WTC11 (cell line): ENCODE results near the gene TOP2B. TPM values are rescaled to one million over a fixed set of nuclear protein-coding genes. Genes with fewer than 3 reads are reported as not detected.

Source experiments
- ATAC-seq: fragments of 200-7000 bp; cut with Tn5 transposase; 2 replicates; pipeline ENCODE4 v1.10.0; 2021; ENCODE audit warnings: mild to moderate bottlenecking, moderate library complexity
- CTCF ChIA-PET: fragments of 300-600 bp; sonication (Branson Sonifier 250); formaldehyde crosslinking; loops from one replicate; lab custom pipeline; 2021; ENCODE audit warnings: antibody characterized with exemption; lab: Charles Lee
- POLR2A ChIA-PET: fragments of 350-600 bp; sonication (Branson Sonifier 250); formaldehyde crosslinking; loops from one replicate; lab custom pipeline; 2021; ENCODE audit warnings: antibody characterized with exemption; lab: Charles Lee
- DNase-seq: peaks from one replicate; pipeline ENCODE4 v3.0.0; 2021; ENCODE audit warnings: low spot score
- H3K27ac Mint-ChIP-seq: 2 replicates; pipeline ENCODE4 v1.8.0; 2021; ENCODE audit warnings: mixed read lengths
- H3K27me3 Mint-ChIP-seq: 2 replicates; pipeline ENCODE4 v1.8.0; 2021; ENCODE audit warnings: low read depth, mild to moderate bottlenecking, moderate library complexity, mixed read lengths
- H3K36me3 Mint-ChIP-seq: 2 replicates; pipeline ENCODE4 v1.8.0; 2021; ENCODE audit warnings: mixed read lengths
- H3K4me1 Mint-ChIP-seq: 2 replicates; pipeline ENCODE4 v1.8.0; 2022; ENCODE audit warnings: mixed read lengths
- H3K4me3 Mint-ChIP-seq: 2 replicates; pipeline ENCODE4 v1.8.0; 2021; ENCODE audit warnings: mild to moderate bottlenecking, moderate library complexity, mixed read lengths
- H3K9me3 Mint-ChIP-seq: 2 replicates; pipeline ENCODE4 v1.8.0; 2021; ENCODE audit warnings: mixed read lengths
- CBFB ChIP-seq: sonication (generic); formaldehyde crosslinking; IDR thresholded peaks from 2 replicates; pipeline ENCODE4 v1.8.1; 2022; ENCODE audit warnings: mild to moderate bottlenecking, low read depth, missing genetic modification reagents
- E2F1 ChIP-seq: sonication (generic); formaldehyde crosslinking; IDR thresholded peaks from 2 replicates; pipeline ENCODE4 v1.8.0; 2022; ENCODE audit warnings: mild to moderate bottlenecking, missing genetic modification reagents
- EMX1 ChIP-seq: fragments of 250-450 bp; sonication (Bioruptor Pico); IDR thresholded peaks from 2 replicates; pipeline ENCODE4 v1.8.0; 2021; ENCODE audit warnings: mild to moderate bottlenecking
- ESRRA ChIP-seq: sonication (generic); formaldehyde crosslinking; IDR thresholded peaks from 2 replicates; pipeline ENCODE4 v1.8.1; 2022; ENCODE audit warnings: mild to moderate bottlenecking, missing genetic modification reagents, borderline replicate concordance
- FOXJ3 ChIP-seq: sonication (generic); formaldehyde crosslinking; IDR thresholded peaks from 2 replicates; pipeline ENCODE4 v1.9.0; 2021; ENCODE audit warnings: missing genetic modification reagents, mild to moderate bottlenecking, borderline replicate concordance
- FOXP1 ChIP-seq: sonication (generic); formaldehyde crosslinking; IDR thresholded peaks from 2 replicates; pipeline ENCODE4 v1.8.0; 2022; ENCODE audit warnings: missing genetic modification reagents, mild to moderate bottlenecking, moderate library complexity, borderline replicate concordance
- GABPB1 ChIP-seq: sonication (generic); formaldehyde crosslinking; IDR thresholded peaks from 2 replicates; pipeline ENCODE4 v1.8.1; 2023; ENCODE audit warnings: mild to moderate bottlenecking, missing genetic modification reagents
- IRF2 ChIP-seq: sonication (generic); formaldehyde crosslinking; IDR thresholded peaks from 2 replicates; pipeline ENCODE4 v1.8.0; 2022; ENCODE audit warnings: low read depth, missing genetic modification reagents, borderline replicate concordance
- KAT7 ChIP-seq: sonication (generic); formaldehyde crosslinking; IDR thresholded peaks from 2 replicates; pipeline ENCODE4 v1.8.1; 2023; ENCODE audit warnings: missing genetic modification reagents, mild to moderate bottlenecking, borderline replicate concordance
- MAX ChIP-seq: sonication (generic); formaldehyde crosslinking; IDR thresholded peaks from 2 replicates; pipeline ENCODE4 v1.8.0; 2022; ENCODE audit warnings: mild to moderate bottlenecking, missing genetic modification reagents
- MLX ChIP-seq: sonication (generic); formaldehyde crosslinking; IDR thresholded peaks from 2 replicates; pipeline ENCODE4 v1.8.1; 2023; ENCODE audit warnings: mild to moderate bottlenecking, missing genetic modification reagents, moderate library complexity
- NFE2L1 ChIP-seq: sonication (generic); formaldehyde crosslinking; IDR thresholded peaks from 2 replicates; pipeline ENCODE4 v1.8.1; 2023; ENCODE audit warnings: missing genetic modification reagents
- NR1H2 ChIP-seq: sonication (generic); formaldehyde crosslinking; IDR thresholded peaks from 2 replicates; pipeline ENCODE4 v1.9.0; 2021; ENCODE audit warnings: mild to moderate bottlenecking, moderate library complexity, missing genetic modification reagents
- NR3C1 ChIP-seq: sonication (generic); formaldehyde crosslinking; conservative IDR thresholded peaks from 2 replicates; pipeline ENCODE4 v1.8.1; 2023; ENCODE audit warnings: low read depth, mild to moderate bottlenecking, missing genetic modification reagents
- OVOL2 ChIP-seq: fragments of 250-450 bp; sonication (Bioruptor Pico); IDR thresholded peaks from 2 replicates; pipeline ENCODE4 v1.9.0; 2021; ENCODE audit warnings: mild to moderate bottlenecking, borderline replicate concordance
- SMAD3 ChIP-seq: sonication (generic); formaldehyde crosslinking; IDR thresholded peaks from 2 replicates; pipeline ENCODE4 v1.8.0; 2022; ENCODE audit warnings: missing genetic modification reagents, mild to moderate bottlenecking, borderline replicate concordance
- SMAD4 ChIP-seq: sonication (generic); formaldehyde crosslinking; IDR thresholded peaks from 2 replicates; pipeline ENCODE4 v1.8.0; 2022; ENCODE audit warnings: mild to moderate bottlenecking, missing genetic modification reagents
- TEAD4 ChIP-seq: sonication (generic); formaldehyde crosslinking; IDR thresholded peaks from 2 replicates; pipeline ENCODE4 v1.8.0; 2022; ENCODE audit warnings: mild to moderate bottlenecking, missing genetic modification reagents
- ZNF263 ChIP-seq: sonication (generic); formaldehyde crosslinking; IDR thresholded peaks from 2 replicates; pipeline ENCODE4 v1.8.1; 2022; ENCODE audit warnings: low read depth, mild to moderate bottlenecking, moderate library complexity, missing genetic modification reagents
- ZNF396 ChIP-seq: fragments of 250-450 bp; sonication (Bioruptor Pico); IDR thresholded peaks from 2 replicates; pipeline ENCODE4 v1.8.0; 2021; ENCODE audit warnings: mild to moderate bottlenecking, moderate library complexity, borderline replicate concordance
- ZNF512 ChIP-seq: sonication (generic); formaldehyde crosslinking; IDR thresholded peaks from 2 replicates; pipeline ENCODE4 v1.8.1; 2022; ENCODE audit warnings: missing genetic modification reagents, borderline replicate concordance
- total RNA-seq: library from RNA; stranded (reverse); gene quantifications from 3 replicates; pipeline ENCODE4 v1.2.3, GENCODE V29; 2021
- TF ChIP-seq, protein P1 (sequence below): sonication (generic); formaldehyde crosslinking; IDR thresholded peaks from 2 replicates; pipeline ENCODE4 v1.8.1; 2022; ENCODE audit warnings: low read depth, missing genetic modification reagents, borderline replicate concordance
- TF ChIP-seq, protein P2 (sequence below): sonication (generic); formaldehyde crosslinking; IDR thresholded peaks from 2 replicates; pipeline ENCODE4 v1.8.1; 2022; ENCODE audit warnings: low read depth, mild to moderate bottlenecking, moderate library complexity, missing genetic modification reagents, borderline replicate concordance
- TF ChIP-seq, protein P3 (sequence below): fragments of 250-450 bp; sonication (Bioruptor Pico); IDR thresholded peaks from 2 replicates; pipeline ENCODE4 v1.8.0; 2021; ENCODE audit warnings: mild to moderate bottlenecking

Gene TOP2B
- total RNA-seq, 1 experiment from 2014 or later, result 151 TPM

DNA sequence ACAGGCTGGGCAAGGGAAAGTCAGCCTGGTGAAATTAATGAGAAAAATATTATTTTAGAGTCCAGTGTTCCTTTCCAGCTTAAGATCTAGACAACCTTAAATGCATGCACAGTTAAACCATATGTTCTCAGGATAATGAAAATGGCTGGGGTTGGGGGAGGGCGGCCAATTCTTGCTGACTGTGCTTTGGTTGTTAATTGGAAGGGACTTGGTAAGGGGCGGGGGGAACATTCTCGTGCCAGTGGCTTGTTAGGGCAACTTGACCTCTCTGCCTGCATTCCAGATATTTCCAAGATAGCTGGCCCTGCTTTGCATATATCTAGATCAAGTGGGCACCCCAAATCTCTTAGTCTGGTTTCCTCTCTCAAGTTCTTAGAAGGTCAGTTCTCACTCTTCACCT is 112.5 kb downstream of the TOP2B start (continued):
- TF ChIP-seq ZNF512 (CRISPR knock-in tag) (no peak), NFE2L1 (no peak), EMX1 (CRISPR knock-in tag) (no peak), E2F1 (no peak)
- TF ChIP-seq, protein P1, sequence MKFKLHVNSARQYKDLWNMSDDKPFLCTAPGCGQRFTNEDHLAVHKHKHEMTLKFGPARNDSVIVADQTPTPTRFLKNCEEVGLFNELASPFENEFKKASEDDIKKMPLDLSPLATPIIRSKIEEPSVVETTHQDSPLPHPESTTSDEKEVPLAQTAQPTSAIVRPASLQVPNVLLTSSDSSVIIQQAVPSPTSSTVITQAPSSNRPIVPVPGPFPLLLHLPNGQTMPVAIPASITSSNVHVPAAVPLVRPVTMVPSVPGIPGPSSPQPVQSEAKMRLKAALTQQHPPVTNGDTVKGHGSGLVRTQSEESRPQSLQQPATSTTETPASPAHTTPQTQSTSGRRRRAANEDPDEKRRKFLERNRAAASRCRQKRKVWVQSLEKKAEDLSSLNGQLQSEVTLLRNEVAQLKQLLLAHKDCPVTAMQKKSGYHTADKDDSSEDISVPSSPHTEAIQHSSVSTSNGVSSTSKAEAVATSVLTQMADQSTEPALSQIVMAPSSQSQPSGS (CRISPR knock-in tag), result no peak

- H3K9me3 Mint-ChIP-seq, result peaks cover 17% of the 10 kb centered on the region
- DNase-seq (no peak), ATAC-seq (no peak)
- CTCF ChIA-PET, result no interaction called here
- POLR2A ChIA-PET, result no interaction called here
- peaks cover 4% of the 10 kb centered on the region for H3K4me1 Mint-ChIP-seq
- no peaks in the 10 kb centered on the region for H3K36me3 Mint-ChIP-seq
- no peaks in the 10 kb centered on the region for H3K27me3 Mint-ChIP-seq
- TF ChIP-seq ZNF396 (no peak), E2F1 (no peak), OVOL2 (CRISPR knock-in tag) (no peak), ESRRA (CRISPR knock-in tag) (no peak), ZNF263 (CRISPR knock-in tag) (no peak), NR1H2 (CRISPR knock-in tag) (no peak), FOXJ3 (CRISPR knock-in tag) (no peak), IRF2 (CRISPR knock-in tag) (no peak), GABPB1 (CRISPR knock-in tag) (no peak)
- TF ChIP-seq, protein P2, sequence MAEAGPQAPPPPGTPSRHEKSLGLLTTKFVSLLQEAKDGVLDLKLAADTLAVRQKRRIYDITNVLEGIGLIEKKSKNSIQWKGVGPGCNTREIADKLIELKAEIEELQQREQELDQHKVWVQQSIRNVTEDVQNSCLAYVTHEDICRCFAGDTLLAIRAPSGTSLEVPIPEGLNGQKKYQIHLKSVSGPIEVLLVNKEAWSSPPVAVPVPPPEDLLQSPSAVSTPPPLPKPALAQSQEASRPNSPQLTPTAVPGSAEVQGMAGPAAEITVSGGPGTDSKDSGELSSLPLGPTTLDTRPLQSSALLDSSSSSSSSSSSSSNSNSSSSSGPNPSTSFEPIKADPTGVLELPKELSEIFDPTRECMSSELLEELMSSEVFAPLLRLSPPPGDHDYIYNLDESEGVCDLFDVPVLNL (CRISPR knock-in tag), result no peak
- H3K27ac Mint-ChIP-seq, result no peak overlapping the region
- no peak overlapping the region for H3K4me3 Mint-ChIP-seq
Measured at GRCh38 chr3:25548836-25549235, 115.9 kb downstream of the TOP2B start.

GRCh38 chr3:25547943-25548674 is 116.6 kb downstream of the TOP2B start:
- POLR2A ChIA-PET, result no interaction called here
- no peaks in the 10 kb centered on the region for H3K36me3 Mint-ChIP-seq
- CTCF ChIA-PET, result no interaction called here
- H3K9me3 Mint-ChIP-seq, result peaks cover 17% of the 10 kb centered on the region
- no peak overlapping the region for H3K4me3 Mint-ChIP-seq
- ATAC-seq (no peak), DNase-seq (no peak)
- no peaks in the 10 kb centered on the region for H3K4me1 Mint-ChIP-seq
- no peaks in the 10 kb centered on the region for H3K27me3 Mint-ChIP-seq
- H3K27ac Mint-ChIP-seq, result no peak overlapping the region
- TF ChIP-seq MLX (CRISPR knock-in tag) (no peak), KAT7 (CRISPR knock-in tag) (no peak), FOXJ3 (CRISPR knock-in tag) (no peak), TEAD4 (no peak), SMAD3 (no peak), MAX (CRISPR knock-in tag) (no peak), SMAD4 (CRISPR knock-in tag) (no peak), CBFB (CRISPR knock-in tag) (no peak), NR3C1 (CRISPR knock-in tag) (no peak), FOXP1 (CRISPR knock-in tag) (no peak)
- TF ChIP-seq, protein P3, sequence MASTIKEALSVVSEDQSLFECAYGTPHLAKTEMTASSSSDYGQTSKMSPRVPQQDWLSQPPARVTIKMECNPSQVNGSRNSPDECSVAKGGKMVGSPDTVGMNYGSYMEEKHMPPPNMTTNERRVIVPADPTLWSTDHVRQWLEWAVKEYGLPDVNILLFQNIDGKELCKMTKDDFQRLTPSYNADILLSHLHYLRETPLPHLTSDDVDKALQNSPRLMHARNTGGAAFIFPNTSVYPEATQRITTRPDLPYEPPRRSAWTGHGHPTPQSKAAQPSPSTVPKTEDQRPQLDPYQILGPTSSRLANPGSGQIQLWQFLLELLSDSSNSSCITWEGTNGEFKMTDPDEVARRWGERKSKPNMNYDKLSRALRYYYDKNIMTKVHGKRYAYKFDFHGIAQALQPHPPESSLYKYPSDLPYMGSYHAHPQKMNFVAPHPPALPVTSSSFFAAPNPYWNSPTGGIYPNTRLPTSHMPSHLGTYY (CRISPR knock-in tag), result no peak
